ENCODE measurements around the gene PROM1. TPM values are rescaled to one million over a fixed set of nuclear protein-coding genes. Genes with fewer than 3 reads are reported as not detected.

PROM1 gene
- total RNA-seq, 1 donor from 2014 or later = 36.9 TPM

DNA sequence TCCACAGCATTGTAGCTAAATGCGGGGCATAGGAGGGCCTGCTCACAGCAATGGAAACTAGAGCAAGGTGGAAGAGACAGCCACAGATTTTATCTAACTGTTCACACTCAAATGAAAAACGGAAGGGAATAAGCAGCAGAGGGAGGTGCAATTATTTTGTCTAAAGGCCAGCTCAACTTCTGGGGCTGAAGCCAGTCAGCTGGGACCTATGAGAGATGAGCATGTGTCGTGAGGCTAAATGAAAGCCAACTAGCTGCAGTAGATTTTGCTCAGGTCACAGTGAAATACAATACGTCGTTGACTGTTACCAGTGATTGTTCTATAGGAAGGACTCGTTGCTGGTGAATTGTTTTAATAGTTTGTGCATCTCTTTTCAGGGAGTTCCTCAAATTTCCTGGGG is 94.4 kb downstream of the PROM1 start:
- H3K4me1 Mint-ChIP-seq (ENCODE audit: low read depth, unreplicated experiment) = peaks cover 7% of the 10 kb centered on the region

DNA sequence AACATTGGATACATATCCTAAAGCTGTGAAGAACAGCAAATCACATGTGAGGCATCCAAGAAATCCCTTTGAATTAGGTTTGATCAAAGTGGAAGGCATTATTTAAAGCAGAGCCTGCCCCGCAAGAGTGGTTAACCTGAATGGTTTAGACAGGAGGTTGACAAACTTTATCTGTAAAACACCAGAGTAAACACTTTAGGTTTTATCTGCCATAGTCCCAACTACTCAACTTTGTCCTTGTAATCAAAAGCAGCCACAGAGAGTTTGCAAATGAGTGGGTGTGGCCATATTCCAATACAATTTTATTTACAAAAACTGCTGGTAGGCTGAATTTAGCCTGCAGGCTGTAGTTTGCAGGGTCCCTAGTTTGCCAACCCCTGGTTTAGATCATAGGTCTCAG is 95.6 kb downstream of the PROM1 start:
- no peaks in the 10 kb centered on the region for H3K9me3 Mint-ChIP-seq (ENCODE audit: unreplicated experiment)
- no peak overlapping the region for H3K4me3 Mint-ChIP-seq (ENCODE audit: unreplicated experiment)
- peaks cover 7% of the 10 kb centered on the region for H3K4me1 Mint-ChIP-seq (ENCODE audit: low read depth, unreplicated experiment)
- H3K27ac Mint-ChIP-seq (ENCODE audit: unreplicated experiment) = no peak overlapping the region
- H3K27me3 Mint-ChIP-seq (ENCODE audit: unreplicated experiment) = peaks cover 2% of the 10 kb centered on the region
- TF ChIP-seq, protein P1, sequence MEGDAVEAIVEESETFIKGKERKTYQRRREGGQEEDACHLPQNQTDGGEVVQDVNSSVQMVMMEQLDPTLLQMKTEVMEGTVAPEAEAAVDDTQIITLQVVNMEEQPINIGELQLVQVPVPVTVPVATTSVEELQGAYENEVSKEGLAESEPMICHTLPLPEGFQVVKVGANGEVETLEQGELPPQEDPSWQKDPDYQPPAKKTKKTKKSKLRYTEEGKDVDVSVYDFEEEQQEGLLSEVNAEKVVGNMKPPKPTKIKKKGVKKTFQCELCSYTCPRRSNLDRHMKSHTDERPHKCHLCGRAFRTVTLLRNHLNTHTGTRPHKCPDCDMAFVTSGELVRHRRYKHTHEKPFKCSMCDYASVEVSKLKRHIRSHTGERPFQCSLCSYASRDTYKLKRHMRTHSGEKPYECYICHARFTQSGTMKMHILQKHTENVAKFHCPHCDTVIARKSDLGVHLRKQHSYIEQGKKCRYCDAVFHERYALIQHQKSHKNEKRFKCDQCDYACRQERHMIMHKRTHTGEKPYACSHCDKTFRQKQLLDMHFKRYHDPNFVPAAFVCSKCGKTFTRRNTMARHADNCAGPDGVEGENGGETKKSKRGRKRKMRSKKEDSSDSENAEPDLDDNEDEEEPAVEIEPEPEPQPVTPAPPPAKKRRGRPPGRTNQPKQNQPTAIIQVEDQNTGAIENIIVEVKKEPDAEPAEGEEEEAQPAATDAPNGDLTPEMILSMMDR (IDR thresholded peaks at IDR 0.05; ENCODE audit: partially characterized antibody, unreplicated experiment) = no peak
- no peaks in the 10 kb centered on the region for H3K36me3 Mint-ChIP-seq (ENCODE audit: unreplicated experiment)
- no peak for DNase-seq

More for the DNA sequence above, 94.4 kb downstream of the PROM1 start:
- Mint-ChIP-seq H3K4me3 (ENCODE audit: unreplicated experiment) (peak overlapping the region; percentile 39), H3K27me3 (ENCODE audit: unreplicated experiment) (peaks cover 2% of the 10 kb centered on the region), H3K36me3 (ENCODE audit: unreplicated experiment) (no peaks in the 10 kb centered on the region), H3K27ac (ENCODE audit: unreplicated experiment) (peak overlapping the region; percentile 60), H3K9me3 (ENCODE audit: unreplicated experiment) (no peaks in the 10 kb centered on the region)
- no peak for DNase-seq
- TF ChIP-seq, protein P1 (IDR thresholded peaks at IDR 0.05; ENCODE audit: partially characterized antibody, unreplicated experiment) = no peak

DNA sequence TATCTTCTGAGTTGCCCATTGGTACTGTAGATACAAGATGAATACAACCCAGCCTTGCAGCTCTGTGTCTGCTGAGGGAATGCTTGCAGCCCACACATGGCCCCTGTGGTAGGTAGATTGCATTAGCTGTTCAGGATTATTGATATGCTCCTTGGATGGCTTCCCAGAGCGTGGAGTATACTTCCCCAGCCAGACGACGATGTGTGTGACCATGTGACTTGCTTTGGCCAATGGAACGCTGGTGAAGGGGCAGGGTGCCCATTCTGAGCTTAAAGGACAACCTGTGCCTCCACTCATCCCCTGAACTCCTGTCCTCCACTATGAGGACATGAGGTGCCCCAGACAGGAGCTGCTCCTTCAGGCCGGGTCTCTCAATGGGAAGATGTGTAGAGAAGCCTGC is 96.9 kb downstream of the PROM1 start:
- TF ChIP-seq, protein P1 (IDR thresholded peaks at IDR 0.05; ENCODE audit: partially characterized antibody, unreplicated experiment) = no peak
- Mint-ChIP-seq H3K4me3 (ENCODE audit: unreplicated experiment) (no peak overlapping the region), H3K27ac (ENCODE audit: unreplicated experiment) (no peak overlapping the region), H3K36me3 (ENCODE audit: unreplicated experiment) (peaks cover 3% of the 10 kb centered on the region), H3K27me3 (ENCODE audit: unreplicated experiment) (peaks cover under 1% of the 10 kb centered on the region), H3K4me1 (ENCODE audit: low read depth, unreplicated experiment) (peaks cover 7% of the 10 kb centered on the region), H3K9me3 (ENCODE audit: unreplicated experiment) (no peaks in the 10 kb centered on the region)
- no peak for DNase-seq

DNA sequence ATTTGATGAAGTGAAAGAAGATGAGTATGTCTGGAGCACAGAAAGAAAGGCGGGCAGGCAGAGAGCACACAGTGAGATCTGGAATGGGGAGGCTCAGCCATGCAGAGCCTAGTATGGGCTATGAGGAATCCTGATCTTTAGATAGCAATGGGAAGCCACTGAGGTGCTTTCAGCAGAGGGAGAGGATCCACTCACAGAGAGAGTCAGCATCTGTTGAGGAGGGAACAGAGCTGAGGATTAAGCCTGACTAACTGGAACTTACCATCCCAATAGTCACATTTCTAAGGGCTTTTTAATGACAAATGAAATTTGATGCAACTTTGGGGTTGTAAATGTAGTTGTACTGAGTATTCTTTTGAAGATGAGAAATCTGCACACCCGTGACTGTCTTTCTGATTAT is 100.2 kb downstream of the PROM1 start:
- no peaks in the 10 kb centered on the region for H3K4me1 Mint-ChIP-seq (ENCODE audit: low read depth, unreplicated experiment)
- DNase-seq = no peak
- no peaks in the 10 kb centered on the region for H3K27me3 Mint-ChIP-seq (ENCODE audit: unreplicated experiment)
- no peak overlapping the region for H3K4me3 Mint-ChIP-seq (ENCODE audit: unreplicated experiment)
- peaks cover 3% of the 10 kb centered on the region for H3K36me3 Mint-ChIP-seq (ENCODE audit: unreplicated experiment)
- no peak overlapping the region for H3K27ac Mint-ChIP-seq (ENCODE audit: unreplicated experiment)
- TF ChIP-seq, protein P1 (IDR thresholded peaks at IDR 0.05; ENCODE audit: partially characterized antibody, unreplicated experiment) = no peak
- H3K9me3 Mint-ChIP-seq (ENCODE audit: unreplicated experiment) = peaks cover 1% of the 10 kb centered on the region

DNA sequence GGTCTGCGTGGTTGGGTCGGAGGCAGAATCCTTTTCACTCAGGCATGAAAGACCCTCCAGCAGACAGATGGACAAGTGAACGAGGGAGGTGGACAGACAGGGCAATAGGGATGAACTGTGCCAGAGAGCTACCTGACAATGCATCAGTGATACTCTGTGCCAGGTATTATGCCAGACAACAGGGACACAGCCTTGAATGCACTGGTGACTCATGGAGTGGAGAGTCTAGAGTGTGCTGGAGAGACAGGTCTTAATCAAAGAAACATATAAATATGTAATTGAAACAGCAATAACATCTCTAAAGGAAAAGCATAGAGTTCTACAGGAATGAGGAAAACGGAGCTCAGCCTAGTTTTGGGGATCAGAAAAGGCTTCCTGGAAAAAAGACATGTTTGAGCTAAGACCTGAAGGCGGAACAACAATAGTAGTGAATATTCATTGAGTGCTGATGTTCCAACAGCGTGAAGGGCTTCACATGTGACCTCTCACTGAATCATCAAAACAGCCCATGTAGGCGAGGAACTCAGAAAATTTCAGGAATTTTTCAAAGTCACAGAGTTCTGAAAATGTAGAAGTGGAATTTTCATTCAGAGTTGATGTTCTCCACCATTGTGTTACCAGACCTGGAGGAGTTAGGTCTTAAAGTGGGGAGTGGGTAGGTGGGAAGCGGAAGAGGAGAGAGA is 100.8 kb downstream of the PROM1 start:
- DNase-seq = no peak
- Mint-ChIP-seq H3K9me3 (ENCODE audit: unreplicated experiment) (peaks cover 1% of the 10 kb centered on the region), H3K36me3 (ENCODE audit: unreplicated experiment) (peaks cover 3% of the 10 kb centered on the region), H3K4me1 (ENCODE audit: low read depth, unreplicated experiment) (no peaks in the 10 kb centered on the region), H3K4me3 (ENCODE audit: unreplicated experiment) (no peak overlapping the region), H3K27me3 (ENCODE audit: unreplicated experiment) (no peaks in the 10 kb centered on the region), H3K27ac (ENCODE audit: unreplicated experiment) (no peak overlapping the region)
- TF ChIP-seq, protein P1 (IDR thresholded peaks at IDR 0.05; ENCODE audit: partially characterized antibody, unreplicated experiment) = no peak

All from glutamatergic neuron (in vitro differentiated cells).